ENCODE data around the gene EMILIN1.
A peak's percentile ranks its signal among the peaks of the same experiment; 100 is the strongest.

EMILIN1 gene

GRCh38 chr2:27076323-27076722 lies 2.1 kb upstream of the EMILIN1 start:
- TF ChIP-seq ZNF8 (CRISPR knock-in tag; IDR thresholded peaks at IDR 0.05): no peak
- TF ChIP-seq SNAI2 (CRISPR knock-in tag; IDR thresholded peaks at IDR 0.05): no peak
- no peak for TF ChIP-seq POU6F1 (CRISPR knock-in tag; IDR thresholded peaks at IDR 0.05; ENCODE audit: borderline replicate concordance, low read depth)
- no peak for TF ChIP-seq TCF4 (CRISPR knock-in tag; IDR thresholded peaks at IDR 0.05; ENCODE audit: borderline replicate concordance)
- no peak for TF ChIP-seq PPARA (CRISPR knock-in tag; IDR thresholded peaks at IDR 0.05; ENCODE audit: borderline replicate concordance)
- TF ChIP-seq RARB (CRISPR knock-in tag; IDR thresholded peaks at IDR 0.05): no peak
- TF ChIP-seq ESRRG (CRISPR knock-in tag; IDR thresholded peaks at IDR 0.05): no peak
- TF ChIP-seq TSHZ2 (CRISPR knock-in tag; IDR thresholded peaks at IDR 0.05): no peak
- no peak for ATAC-seq

GRCh38 chr2:27077231-27077630 lies 1.2 kb upstream of the EMILIN1 start:
- no peak for ATAC-seq
- TF ChIP-seq POU6F1 (CRISPR knock-in tag; IDR thresholded peaks at IDR 0.05; ENCODE audit: borderline replicate concordance, low read depth) (no peak), TSHZ2 (CRISPR knock-in tag; IDR thresholded peaks at IDR 0.05) (no peak), ZNF8 (CRISPR knock-in tag; IDR thresholded peaks at IDR 0.05) (no peak), CSRNP3 (CRISPR knock-in tag; IDR thresholded peaks at IDR 0.05) (no peak), OSR1 (CRISPR knock-in tag; IDR thresholded peaks at IDR 0.05) (no peak), ARNTL (CRISPR knock-in tag; IDR thresholded peaks at IDR 0.05; ENCODE audit: borderline replicate concordance, low read depth) (no peak), PATZ1 (CRISPR knock-in tag; IDR thresholded peaks at IDR 0.05; ENCODE audit: borderline replicate concordance) (no peak), ISL1 (CRISPR knock-in tag; IDR thresholded peaks at IDR 0.05) (no peak), ESRRG (CRISPR knock-in tag; IDR thresholded peaks at IDR 0.05) (no peak), RARB (CRISPR knock-in tag; IDR thresholded peaks at IDR 0.05) (no peak), ZC3H10 (CRISPR knock-in tag; IDR thresholded peaks at IDR 0.05) (no peak)

GRCh38 chr2:27079233-27080139 lies 1.1 kb downstream of the EMILIN1 start:
- ATAC-seq: peak; percentile 10
- TF ChIP-seq CSDC2 (CRISPR knock-in tag; IDR thresholded peaks at IDR 0.05): no peak
- no peak for TF ChIP-seq CREB5 (CRISPR knock-in tag; IDR thresholded peaks at IDR 0.05; ENCODE audit: low read depth)
- TF ChIP-seq ARNTL (CRISPR knock-in tag; IDR thresholded peaks at IDR 0.05; ENCODE audit: borderline replicate concordance, low read depth): no peak
- TF ChIP-seq ZNF70 (CRISPR knock-in tag; IDR thresholded peaks at IDR 0.05): peak; percentile 80
- TF ChIP-seq PPARA (CRISPR knock-in tag; IDR thresholded peaks at IDR 0.05; ENCODE audit: borderline replicate concordance): no peak
